ENCODE results near the gene ARHGAP26. TPM values are rescaled to one million over a fixed set of nuclear protein-coding genes. Genes with fewer than 3 reads are reported as not detected.

Gene ARHGAP26
- total RNA-seq, 1 donor from 2014 or later = 18.7 TPM

DNA sequence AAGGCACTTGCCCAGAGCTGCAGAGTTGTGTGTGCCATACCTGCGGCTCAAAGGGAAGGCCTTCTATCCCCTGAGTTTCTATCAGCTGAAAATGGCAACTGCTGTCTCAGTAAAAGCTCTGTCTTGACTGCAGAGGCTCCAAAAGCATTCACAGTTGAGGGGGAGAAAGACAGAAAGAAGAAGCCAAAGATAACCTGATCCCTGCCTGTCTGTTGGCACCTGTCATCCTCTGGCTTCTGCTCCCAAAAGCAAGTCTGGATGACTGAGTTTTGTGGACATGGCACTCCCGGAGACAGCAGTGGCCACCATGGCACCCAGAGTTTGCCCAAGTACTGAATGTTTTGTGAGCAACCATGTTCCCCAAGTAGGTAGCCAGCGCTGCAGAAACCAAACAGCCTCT lies 456.7 kb downstream of the ARHGAP26 start:
- peaks cover 6% of the 10 kb centered on the region for H3K27me3 Mint-ChIP-seq
- no peak for TF ChIP-seq CTCF (conservative IDR thresholded peaks at IDR 0.05)
- DNase-seq (ENCODE audit: extremely low spot score, unreplicated experiment) = no peak
- peaks cover 3% of the 10 kb centered on the region for H3K36me3 Mint-ChIP-seq
- peak overlapping the region; percentile 36 for H3K27ac Mint-ChIP-seq
- no peak overlapping the region for H3K4me3 Mint-ChIP-seq
- peaks cover 55% of the 10 kb centered on the region for H3K4me1 Mint-ChIP-seq (ENCODE audit: unreplicated experiment)
- no peaks in the 10 kb centered on the region for H3K9me3 Mint-ChIP-seq

DNA sequence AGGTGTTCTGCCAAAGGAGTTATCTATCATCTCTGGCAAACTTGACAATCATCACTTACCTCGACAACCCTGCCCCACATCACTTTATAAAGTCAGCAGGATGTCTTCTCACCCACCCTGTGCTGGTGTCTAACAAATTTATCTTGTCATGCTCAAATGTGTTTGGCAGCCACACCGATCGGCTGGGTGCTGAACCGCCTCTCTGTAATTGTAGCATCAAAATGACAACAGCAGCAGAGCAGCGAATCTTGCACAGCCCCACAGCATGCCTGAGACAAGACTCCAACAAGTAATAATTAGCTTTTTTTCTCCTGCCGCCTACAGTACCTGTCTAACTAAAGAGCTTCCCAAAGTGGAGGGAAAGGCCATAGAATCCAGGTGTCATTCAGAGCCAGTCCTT lies 457.1 kb downstream of the ARHGAP26 start:
- no peak overlapping the region for H3K4me3 Mint-ChIP-seq
- H3K36me3 Mint-ChIP-seq = peaks cover 3% of the 10 kb centered on the region
- H3K4me1 Mint-ChIP-seq (ENCODE audit: unreplicated experiment) = peaks cover 55% of the 10 kb centered on the region
- no peaks in the 10 kb centered on the region for H3K9me3 Mint-ChIP-seq
- DNase-seq (ENCODE audit: extremely low spot score, unreplicated experiment) = no peak
- peaks cover 6% of the 10 kb centered on the region for H3K27me3 Mint-ChIP-seq
- no peak for TF ChIP-seq CTCF (conservative IDR thresholded peaks at IDR 0.05)
- H3K27ac Mint-ChIP-seq = peak overlapping the region; percentile 36

GRCh38 chr5:143228597-143229293 lies 458.6 kb downstream of the ARHGAP26 start:
- TF ChIP-seq CTCF (conservative IDR thresholded peaks at IDR 0.05) = no peak
- Mint-ChIP-seq H3K9me3 (no peaks in the 10 kb centered on the region), H3K27ac (no peak overlapping the region), H3K27me3 (peaks cover 6% of the 10 kb centered on the region), H3K36me3 (peaks cover 3% of the 10 kb centered on the region), H3K4me1 (ENCODE audit: unreplicated experiment) (peaks cover 43% of the 10 kb centered on the region), H3K4me3 (no peak overlapping the region)
- DNase-seq (ENCODE audit: extremely low spot score, unreplicated experiment) = no peak

DNA sequence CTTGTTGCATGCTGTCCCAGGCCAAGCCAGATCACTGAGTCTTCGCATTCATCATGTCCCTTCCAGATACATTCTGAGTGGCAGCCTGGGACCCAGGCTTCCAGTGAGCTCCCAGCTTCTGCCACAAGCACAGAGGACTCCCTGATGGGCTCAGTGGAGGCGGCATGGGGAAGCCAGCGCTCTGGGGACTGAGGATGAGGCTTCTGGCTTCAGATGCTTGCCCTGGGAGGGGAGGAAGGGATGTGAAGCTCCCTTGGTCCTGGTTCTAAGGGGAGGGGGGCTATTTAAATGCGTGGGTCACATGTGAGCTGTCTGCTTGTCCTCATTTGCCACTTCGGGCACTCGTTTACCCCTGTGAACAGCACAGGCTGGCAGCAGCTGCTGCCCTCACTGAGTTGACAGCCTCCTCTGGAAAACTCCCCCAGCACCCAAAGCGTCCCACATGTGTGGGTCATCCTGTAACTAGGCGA lies 459.3 kb downstream of the ARHGAP26 start:
- H3K4me1 Mint-ChIP-seq (ENCODE audit: unreplicated experiment) = peaks cover 44% of the 10 kb centered on the region
- no peak for TF ChIP-seq CTCF (conservative IDR thresholded peaks at IDR 0.05)
- peaks cover 6% of the 10 kb centered on the region for H3K27me3 Mint-ChIP-seq
- H3K36me3 Mint-ChIP-seq = peaks cover 3% of the 10 kb centered on the region
- H3K27ac Mint-ChIP-seq = peak overlapping the region; percentile 48
- H3K4me3 Mint-ChIP-seq = no peak overlapping the region
- H3K9me3 Mint-ChIP-seq = no peaks in the 10 kb centered on the region
- DNase-seq (ENCODE audit: extremely low spot score, unreplicated experiment) = no peak

DNA sequence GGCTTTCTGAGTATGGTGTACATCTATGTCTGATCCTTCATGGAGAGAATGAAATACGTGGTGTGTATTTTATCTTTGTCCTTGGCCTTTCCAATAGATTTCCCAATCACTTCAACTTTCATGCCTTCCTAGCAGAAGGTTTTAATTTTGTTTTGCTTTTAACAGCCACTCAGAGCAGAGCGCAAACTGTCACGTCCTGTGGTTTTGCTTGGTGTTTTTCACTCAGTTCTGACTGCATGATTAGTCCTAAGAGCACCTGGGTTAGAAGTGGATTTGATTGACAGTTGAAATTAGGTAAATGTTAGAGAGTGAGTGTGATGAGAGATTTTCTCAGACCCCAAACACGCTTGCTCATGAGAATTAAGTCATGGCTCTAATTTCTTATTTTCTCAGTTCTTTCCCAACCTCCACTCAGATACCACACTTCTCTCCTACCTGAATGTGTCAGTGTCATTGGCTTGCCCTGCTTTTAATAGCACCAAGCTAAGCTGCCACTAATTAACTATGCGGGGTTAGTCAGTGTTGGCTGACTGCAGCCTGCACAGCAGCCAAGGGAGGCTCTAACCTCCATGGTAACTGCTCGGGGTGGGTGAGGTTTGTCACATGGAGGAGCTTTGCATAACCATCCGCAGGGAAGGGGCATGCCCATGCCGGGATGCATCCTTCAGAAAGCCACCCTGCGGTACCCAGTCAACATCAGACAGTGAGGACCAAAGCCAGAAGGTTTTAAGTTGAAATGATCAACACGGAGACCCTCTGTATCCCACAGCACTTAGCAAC lies 459.9 kb downstream of the ARHGAP26 start:
- Mint-ChIP-seq H3K4me1 (ENCODE audit: unreplicated experiment) (peaks cover 41% of the 10 kb centered on the region), H3K9me3 (no peaks in the 10 kb centered on the region), H3K27me3 (peaks cover 6% of the 10 kb centered on the region), H3K27ac (peak overlapping the region; percentile 48), H3K36me3 (no peaks in the 10 kb centered on the region), H3K4me3 (peak overlapping the region; percentile 22)
- no peak for DNase-seq (ENCODE audit: extremely low spot score, unreplicated experiment)
- no peak for TF ChIP-seq CTCF (conservative IDR thresholded peaks at IDR 0.05)

Measured in type B pancreatic cell (in vitro differentiated cells).